NK-92 (cell line): ENCODE data around the gene AOC1.

Experiments
- DNase-seq: peaks from one replicate; lab custom pipeline; 2025; ENCODE audit not compliant: unreplicated experiment; lab: John Stamatoyannopoulos, UW

Gene AOC1

DNA sequence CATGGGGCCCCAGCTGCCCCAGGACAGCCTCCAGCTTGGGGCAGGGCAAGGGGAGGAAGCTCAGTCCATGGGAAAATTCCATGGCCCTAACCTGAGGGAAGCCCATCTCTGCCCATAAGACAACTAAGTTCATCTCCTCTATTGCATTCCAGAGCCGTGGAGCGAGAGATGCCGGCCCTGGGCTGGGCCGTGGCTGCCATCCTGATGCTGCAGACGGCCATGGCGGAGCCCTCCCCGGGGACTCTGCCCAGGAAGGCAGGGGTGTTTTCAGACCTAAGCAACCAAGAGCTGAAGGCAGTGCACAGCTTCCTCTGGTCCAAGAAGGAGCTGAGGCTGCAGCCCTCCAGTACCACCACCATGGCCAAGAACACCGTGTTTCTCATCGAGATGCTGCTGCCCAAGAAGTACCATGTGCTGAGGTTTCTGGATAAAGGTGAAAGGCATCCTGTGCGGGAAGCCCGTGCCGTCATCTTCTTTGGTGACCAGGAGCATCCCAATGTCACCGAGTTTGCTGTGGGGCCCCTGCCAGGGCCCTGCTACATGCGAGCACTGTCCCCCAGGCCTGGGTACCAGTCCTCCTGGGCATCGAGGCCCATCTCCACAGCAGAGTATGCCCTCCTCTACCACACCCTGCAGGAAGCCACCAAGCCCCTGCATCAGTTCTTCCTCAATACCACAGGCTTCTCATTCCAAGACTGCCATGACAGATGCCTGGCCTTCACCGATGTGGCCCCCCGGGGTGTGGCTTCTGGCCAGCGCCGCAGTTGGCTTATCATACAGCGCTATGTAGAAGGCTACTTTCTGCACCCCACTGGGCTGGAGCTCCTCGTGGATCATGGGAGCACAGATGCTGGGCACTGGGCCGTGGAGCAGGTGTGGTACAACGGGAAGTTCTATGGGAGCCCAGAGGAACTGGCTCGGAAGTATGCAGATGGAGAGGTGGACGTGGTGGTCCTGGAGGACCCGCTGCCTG is 4.3 kb downstream of the AOC1 start:
- no peak for DNase-seq

DNA sequence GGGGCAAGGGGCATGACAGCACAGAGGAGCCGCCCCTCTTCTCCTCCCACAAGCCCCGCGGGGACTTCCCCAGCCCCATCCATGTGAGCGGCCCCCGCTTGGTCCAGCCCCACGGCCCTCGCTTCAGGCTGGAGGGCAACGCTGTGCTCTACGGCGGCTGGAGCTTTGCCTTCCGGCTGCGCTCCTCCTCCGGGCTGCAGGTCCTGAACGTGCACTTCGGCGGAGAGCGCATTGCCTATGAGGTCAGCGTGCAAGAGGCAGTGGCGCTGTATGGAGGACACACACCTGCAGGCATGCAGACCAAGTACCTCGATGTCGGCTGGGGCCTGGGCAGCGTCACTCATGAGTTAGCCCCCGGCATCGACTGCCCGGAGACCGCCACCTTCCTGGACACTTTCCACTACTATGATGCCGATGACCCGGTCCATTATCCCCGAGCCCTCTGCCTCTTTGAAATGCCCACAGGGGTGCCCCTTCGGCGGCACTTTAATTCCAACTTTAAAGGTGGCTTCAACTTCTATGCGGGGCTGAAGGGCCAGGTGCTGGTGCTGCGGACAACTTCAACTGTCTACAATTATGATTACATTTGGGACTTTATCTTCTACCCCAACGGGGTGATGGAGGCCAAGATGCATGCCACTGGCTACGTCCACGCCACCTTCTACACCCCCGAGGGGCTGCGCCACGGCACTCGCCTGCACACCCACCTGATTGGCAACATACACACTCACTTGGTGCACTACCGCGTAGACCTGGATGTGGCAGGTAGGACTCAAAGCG is 5.1 kb downstream of the AOC1 start:
- DNase-seq: no peak

- no peak for DNase-seq
Observed at GRCh38 chr7:150858236-150859197, 6.2 kb downstream of the AOC1 start.

DNA sequence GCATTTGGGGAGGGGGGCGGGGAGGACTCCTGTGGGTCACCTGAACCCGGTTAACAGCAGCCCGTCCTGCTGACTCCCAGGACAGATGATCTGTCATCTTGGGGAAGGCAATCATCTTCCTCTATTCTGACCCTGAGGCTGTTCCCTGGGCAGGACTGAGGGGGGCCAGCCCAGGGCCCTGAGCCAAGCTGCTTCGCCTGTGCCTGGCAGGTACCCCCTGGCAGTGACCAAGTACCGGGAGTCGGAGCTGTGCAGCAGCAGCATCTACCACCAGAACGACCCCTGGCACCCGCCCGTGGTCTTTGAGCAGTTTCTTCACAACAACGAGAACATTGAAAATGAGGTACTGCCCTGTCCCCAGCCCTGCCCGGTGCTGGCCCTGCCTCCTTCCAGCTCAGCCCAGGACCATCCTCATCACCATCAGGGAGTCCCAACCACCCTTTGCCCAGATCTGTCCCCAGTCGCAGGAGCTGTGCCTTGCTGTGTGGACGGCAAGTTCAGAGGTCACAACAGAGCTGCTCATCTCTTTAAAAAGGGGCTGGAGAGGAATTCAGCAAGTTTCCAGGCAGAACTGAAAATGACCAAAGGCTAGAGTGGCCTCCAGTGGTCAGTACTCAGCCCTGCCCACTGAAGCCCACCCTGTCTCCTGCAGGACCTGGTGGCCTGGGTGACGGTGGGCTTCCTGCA is 8.1 kb downstream of the AOC1 start:
- DNase-seq: no peak

DNA sequence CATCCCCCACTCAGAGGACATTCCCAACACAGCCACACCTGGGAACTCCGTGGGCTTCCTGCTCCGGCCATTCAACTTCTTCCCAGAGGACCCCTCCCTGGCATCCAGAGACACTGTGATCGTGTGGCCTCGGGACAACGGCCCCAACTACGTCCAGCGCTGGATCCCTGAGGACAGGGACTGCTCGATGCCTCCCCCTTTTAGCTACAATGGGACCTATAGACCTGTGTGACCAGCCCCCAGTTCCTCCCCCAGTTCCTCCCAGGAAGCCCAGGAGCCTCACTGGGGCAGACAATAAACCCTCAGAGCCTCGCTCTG is 8.6 kb downstream of the AOC1 start:
- DNase-seq: no peak

DNA sequence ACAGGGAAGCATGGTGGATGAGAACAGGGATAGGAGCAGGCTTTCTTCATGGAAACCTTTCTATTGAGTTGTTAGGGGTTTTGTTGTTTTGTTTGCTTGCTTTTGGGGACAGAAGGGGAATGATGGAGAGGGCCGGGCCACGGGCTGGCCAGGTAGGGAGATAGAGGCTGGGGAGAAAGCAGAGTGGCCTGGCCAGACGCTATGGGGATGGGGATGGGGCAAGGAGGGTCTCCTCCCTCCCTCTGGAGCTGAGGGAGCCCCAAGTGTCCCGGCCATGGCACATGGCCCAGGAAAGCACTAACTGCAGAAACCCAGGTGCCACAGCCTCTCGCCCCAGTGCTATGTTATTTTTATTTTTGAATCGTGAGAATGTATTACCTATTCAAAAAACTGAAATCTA is 10.0 kb downstream of the AOC1 start:
- no peak for DNase-seq

- DNase-seq: no peak
Observed at GRCh38 chr7:150863946-150864345, 11.6 kb downstream of the AOC1 start.

GRCh38 chr7:150866932-150867564 is 14.7 kb downstream of the AOC1 start:
- DNase-seq: no peak

DNA sequence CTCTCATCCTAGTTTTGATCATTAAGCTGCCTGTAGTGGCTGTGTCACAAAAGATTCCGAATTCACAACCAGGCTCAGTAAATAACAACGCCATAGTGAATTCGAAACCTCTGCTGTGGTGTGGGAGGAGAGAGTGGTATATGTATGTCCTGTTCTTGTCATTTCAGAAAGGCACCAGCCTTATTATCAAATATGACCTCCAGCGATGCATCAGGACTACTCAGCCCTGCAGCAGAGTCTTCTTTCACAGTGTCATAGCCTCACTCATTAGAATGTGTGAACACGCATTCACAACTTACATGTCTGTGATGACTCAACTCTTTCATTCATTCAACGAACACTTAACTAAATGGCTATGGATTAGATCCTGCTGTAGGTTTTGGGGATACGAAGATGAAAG is 15.3 kb downstream of the AOC1 start:
- no peak for DNase-seq

- DNase-seq: no peak
Observed at GRCh38 chr7:150869467-150869866, 17.1 kb downstream of the AOC1 start.

DNA sequence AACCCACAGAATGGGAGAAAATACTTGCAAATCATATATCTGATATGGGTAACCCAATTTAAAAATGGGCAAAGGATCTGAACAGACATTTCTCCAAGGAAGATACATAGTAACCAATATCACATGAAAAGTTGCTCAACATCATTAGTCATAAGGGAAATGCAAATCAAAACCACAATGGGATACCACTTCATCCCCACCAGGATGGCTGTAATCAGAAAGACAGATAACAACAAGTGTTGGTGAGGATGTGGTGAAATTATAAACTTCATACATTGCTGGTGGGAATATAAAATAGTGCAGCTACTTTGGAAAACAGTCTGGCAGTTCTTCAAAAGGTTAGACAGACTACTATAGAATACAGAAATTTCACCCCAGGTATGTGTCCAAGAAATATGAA is 19.3 kb downstream of the AOC1 start:
- DNase-seq: no peak

GRCh38 chr7:150874401-150875198 is 22.3 kb downstream of the AOC1 start:
- DNase-seq: no peak

DNA sequence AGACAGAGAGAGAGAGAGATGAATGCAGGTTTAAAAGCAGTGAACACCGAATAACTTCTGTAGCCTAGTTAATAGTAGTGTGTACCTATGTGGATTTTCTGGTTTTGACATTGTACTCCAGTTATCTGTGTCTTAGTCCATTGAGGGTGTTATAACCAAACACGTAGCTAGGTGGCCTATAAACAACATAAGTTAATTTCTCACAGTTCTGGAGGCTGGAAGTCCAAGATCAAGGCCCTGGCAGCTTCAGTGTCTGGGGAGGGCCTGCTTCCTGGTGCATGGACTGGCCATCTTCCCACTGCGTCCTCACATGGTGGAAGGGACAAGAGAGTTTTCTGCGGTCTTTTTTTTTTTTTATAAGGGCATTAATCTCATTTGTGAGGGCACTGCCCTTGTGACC is 23.5 kb downstream of the AOC1 start:
- no peak for DNase-seq

- no peak for DNase-seq
Observed at GRCh38 chr7:150876817-150877526, 24.7 kb downstream of the AOC1 start.

GRCh38 chr7:150877536-150877935 is 25.2 kb downstream of the AOC1 start:
- no peak for DNase-seq

DNA sequence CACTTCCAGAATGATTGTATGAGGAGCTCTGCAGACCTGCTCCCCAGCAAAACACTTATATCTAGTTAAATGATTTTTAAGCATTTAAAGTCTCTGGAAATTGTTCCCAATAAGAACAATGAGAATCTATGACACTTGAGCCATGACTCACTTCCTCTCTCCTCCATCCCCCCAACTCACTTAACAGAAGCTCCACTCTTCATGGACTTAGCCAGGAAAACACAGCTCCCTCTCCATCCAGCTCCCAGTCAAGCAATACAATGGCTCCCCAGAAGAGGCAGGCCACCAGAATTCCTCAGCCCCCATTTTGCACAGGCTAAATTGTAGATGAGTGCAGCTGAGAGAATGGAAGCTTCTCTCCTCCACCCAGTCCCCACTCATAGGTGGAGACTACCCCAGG is 27.0 kb downstream of the AOC1 start:
- DNase-seq: no peak

DNA sequence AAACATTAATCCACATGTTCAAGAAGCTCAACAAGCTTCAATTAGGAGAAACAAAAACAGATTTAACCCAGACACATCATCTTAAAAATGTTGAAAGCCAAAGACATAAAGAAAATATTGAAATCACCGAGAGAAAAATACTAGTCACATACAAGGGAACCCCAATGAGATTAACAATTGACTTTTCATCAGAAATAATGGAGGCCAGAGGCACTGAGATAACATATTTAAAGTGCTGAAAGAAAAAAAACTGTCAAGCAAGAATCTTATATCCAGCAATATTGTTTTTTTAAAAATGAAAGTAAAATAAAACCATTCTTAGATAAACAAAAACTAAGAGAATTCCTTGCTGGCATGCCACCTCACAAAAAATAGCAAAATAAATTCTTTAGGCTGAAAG is 28.9 kb downstream of the AOC1 start:
- DNase-seq: no peak

DNA sequence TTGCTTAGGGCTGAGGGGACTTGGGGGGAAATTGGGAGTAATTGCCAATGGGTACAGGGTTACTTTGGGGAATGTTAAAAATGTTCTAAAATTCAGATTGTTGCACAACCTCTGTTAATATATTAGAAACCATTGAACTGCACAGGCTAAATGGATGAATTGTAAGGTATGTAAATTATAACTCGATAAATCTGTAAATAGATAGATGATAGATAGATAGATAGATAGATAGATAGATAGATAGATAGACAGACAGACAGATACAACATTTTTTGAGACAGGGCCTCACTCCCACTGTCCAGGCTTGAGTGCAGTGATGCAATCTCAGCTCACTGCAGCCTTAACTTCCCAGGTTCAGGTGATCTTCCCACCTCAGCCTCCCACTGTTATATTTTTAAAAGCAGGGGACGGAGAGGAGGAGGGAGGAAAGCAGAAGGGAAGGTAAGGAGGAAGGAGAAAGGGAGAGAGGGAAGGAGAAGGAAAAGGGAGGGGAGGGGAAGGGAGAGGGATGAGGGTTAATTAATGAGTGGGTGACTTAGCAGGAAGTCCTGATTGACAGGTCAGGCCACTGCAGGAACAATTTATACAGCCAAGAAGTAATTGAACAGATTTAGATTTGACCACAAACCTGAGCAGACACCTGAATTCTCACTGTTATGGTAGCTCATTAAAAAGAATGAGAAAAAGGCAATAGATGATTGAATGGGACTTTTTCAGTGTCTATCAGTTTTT is 38.7 kb downstream of the AOC1 start:
- DNase-seq: no peak
